HAP-1 (cell line): ENCODE data around the gene SIRT4.

Source experiments
- DNase-seq, 2 experiments: peaks; one replicate each; pipeline ENCODE4 v3.0.0-alpha.2; 2016 to 2020; ENCODE audit warnings: low spot score in 2 of 2
- H3K27me3 ChIP-seq: fragments of 250-450 bp; sonication (Bioruptor Pico); 2 replicates; pipeline ENCODE4 v1.5.1; 2020; ENCODE audit warnings: low read depth, mild to moderate bottlenecking, moderate library complexity
- H3K36me3 ChIP-seq: fragments of 250-450 bp; sonication (Bioruptor Pico); replicated peaks from 2 replicates; pipeline ENCODE4 v1.5.1; 2020; ENCODE audit warnings: mild to moderate bottlenecking
- H3K4me1 ChIP-seq: fragments of 250-450 bp; sonication (Bioruptor Pico); 2 replicates; pipeline ENCODE4 v1.5.1; 2020; ENCODE audit warnings: mild to moderate bottlenecking
- H3K4me3 ChIP-seq: fragments of 250-450 bp; sonication (Bioruptor Pico); 2 replicates; pipeline ENCODE4 v1.5.1; 2020; ENCODE audit warnings: mild to moderate bottlenecking, moderate library complexity
- H3K9me3 ChIP-seq: fragments of 250-450 bp; sonication (Bioruptor Pico); 2 replicates; pipeline ENCODE4 v1.5.1; 2020; ENCODE audit warnings: mild to moderate bottlenecking, moderate library complexity
- in situ Hi-C: fragments of 300-500 bp; cut with MboI; formaldehyde crosslinking; loops from 3 replicates; pipeline ENCODE4 v1.14.3; 2020; ENCODE audit warnings: low sequenced_read_pairs, inconsistent platforms, mixed read lengths

The SIRT4 gene

DNA sequence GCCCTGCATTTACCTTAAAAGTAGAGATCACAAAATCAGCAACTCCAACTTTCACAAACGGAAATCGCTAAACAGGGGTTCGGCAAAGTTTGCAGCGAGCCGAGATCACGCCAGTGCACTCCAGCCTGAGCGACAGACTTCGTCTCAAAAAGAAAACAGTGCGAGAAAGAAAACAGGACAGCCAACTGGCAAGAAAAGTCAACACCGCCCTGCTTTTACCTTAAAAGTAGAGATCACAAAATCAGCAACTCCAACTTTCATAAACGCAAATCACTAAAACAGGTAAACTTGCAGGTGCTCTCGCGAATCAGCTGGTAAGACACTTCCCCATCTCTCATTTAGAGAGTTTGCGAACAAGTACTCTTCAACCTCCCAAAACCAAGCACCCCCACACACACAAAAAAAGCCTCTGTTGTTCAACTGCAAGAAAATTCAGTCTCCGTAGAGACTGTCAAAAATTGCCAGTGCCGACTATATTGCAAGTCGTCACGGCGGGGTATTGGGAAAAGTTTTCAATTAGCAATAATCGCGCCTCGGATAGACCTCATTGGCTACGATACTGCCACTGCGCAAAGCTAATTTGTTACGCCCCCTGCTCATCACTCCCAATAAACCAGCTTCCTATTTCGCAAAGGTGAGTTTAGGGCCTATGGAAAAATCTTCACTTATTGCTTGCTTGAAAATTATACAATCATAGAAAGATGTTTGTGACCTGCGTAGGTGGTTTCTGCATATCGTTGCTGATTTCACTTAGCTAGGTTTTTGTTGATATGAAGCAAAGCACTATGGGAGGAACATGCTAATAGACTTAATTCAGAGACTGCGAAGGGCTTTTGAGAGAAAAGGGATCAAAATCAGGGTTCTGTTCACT lies 9.2 kb upstream of the SIRT4 start, which contains the start of gene RNU4-1:
RNU4-1 (minus strand) TSS at position 577 of the 871 bp plus-strand sequence.
- Histone ChIP-seq H3K36me3 (no peaks in the 10 kb centered on the region), H3K27me3 (no peaks in the 10 kb centered on the region), H3K4me3 (peak within 1 kb of the TSS; percentile 37), H3K9me3 (no peaks in the 10 kb centered on the region), H3K4me1 (peaks cover 26% of the 10 kb centered on the region)
- in situ Hi-C loops = no loop called here
- peak; percentile 92 to 99 for DNase-seq

DNA sequence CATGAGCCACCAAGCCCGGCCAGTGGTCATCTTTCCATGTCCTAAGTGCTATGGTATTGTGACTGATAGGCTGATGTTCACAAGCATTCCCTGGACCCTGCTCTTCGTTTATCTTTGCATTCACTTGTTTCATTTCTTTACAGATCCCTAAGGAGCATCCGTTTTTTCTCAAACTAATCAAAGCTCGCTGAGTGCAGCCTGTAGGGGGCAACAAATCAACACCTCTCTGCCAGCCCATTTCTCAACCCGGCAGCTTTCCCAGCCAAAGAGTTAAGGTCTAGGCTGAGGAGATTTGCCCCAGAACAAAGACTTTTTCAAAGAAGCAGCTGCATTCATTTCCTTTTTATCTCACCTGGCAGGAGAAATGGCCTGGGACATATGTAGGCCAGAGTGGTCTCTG lies 12.1 kb downstream of the SIRT4 start:
- peak in 1 of 2 experiments; percentile 55 for DNase-seq
- H3K4me1 ChIP-seq = peaks cover 7% of the 10 kb centered on the region
- in situ Hi-C loops = no loop called here
- no peaks in the 10 kb centered on the region for H3K9me3 ChIP-seq
- H3K36me3 ChIP-seq = no peaks in the 10 kb centered on the region
- no peaks in the 10 kb centered on the region for H3K27me3 ChIP-seq
- H3K4me3 ChIP-seq = no peak overlapping the region

DNA sequence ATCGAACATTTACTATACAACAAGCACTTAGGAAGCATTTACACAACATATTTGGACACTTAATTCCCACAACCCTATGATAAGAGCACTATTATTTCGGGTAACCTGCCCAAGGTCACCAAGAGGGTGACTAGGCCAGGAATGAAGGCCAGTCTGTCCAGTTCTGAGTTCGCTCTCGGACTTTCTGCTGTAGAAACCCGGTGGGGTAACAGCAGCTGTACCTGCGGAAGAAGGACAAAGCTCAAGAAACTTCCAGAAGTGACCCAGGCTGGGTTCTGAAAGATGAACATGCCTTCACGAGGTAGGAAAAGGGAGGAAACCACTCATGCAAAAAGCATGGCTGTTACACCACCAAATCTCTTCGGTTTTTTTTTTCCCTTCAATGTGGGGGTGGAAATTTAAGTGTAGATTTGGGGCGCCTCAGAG lies 14.7 kb downstream of the SIRT4 start:
- in situ Hi-C loops = no loop called here
- no peak for DNase-seq
- Histone ChIP-seq H3K27me3 (no peaks in the 10 kb centered on the region), H3K36me3 (no peaks in the 10 kb centered on the region), H3K4me3 (peak overlapping the region; percentile 36), H3K9me3 (no peaks in the 10 kb centered on the region), H3K4me1 (peaks cover 7% of the 10 kb centered on the region)

DNA sequence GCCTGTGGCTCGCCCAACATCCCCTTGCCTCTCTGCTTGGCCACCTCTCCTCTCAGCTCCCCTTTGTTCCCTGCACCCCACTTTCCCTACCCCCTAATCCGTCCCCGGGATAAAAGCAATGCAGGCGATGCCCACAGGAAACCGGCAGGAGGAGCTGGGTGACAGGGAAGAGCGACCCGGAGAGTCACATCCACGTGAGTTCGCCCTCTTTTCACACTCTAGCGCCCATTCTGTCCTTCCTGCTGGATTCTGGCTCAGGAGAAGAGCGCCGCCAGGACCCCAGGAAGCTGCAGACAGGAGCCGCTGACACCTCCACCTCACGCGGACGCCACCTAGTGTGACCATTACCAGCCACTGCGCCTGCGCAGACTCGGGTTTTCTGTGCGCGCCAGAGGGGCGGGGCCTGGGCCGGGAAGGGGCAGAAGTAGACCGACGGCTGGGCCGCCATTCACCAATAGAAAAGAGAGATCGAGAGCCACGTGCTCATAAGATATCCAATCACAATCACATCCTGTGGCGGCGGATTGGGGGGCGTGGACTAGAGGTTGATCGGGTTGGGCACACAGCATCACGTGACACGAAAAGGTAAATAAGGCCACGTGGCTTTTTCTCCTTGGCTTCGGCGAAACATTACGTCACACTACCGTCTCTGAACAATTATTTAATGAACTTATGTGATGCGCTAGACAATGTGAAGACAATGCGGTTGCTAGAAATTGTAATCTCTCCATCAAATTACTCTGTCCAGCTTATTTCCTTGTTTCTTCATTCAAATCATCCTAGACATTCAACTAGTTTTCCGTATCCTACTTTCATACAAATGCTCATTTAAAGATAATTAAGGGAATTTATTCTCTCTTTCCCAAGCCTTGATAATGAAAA lies 15.3 kb downstream of the SIRT4 start:
- peak; percentile 100 for DNase-seq
- H3K36me3 ChIP-seq = no peaks in the 10 kb centered on the region
- H3K9me3 ChIP-seq = no peaks in the 10 kb centered on the region
- no peaks in the 10 kb centered on the region for H3K27me3 ChIP-seq
- peak overlapping the region; percentile 36 for H3K4me3 ChIP-seq
- in situ Hi-C loops = no loop called here
- H3K4me1 ChIP-seq = peaks cover 7% of the 10 kb centered on the region

DNA sequence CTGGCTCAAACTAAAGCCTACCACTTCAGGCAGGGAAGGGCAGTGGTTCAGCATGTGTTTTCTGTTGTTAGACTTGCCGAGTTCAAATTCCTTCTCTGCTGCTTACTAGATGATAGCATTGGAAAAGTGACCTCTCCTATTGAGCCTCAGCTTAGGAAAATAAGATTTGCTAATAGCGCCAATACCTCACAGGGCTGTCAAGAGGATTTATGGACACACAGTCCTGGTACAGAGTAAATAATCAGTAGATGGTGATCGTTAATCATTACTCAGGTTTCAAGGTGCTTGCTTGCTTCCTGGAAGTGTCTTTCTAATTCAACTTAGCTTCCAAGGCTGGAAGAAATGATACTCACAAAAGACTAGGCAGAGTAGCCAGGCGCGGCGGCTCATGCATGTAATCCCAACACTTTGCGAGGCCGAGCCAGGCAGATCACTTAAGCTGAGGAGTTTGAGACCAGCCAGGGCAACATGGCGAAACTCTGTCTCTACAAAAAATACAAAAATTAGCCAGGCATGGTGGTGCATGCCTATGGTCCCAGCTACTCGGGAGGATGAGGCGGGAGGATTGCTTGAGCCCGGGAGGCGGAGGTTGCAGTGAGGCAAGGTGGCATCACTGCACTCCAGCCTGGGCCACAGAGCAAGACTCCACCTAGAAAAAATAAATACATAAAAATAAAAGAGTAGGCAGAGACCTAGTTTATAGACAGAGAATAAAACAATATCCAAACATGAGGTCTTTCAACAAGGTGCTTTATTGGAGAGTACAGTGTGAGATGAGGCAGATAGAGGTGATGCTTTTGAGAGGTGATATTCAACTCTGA lies 19.5 kb downstream of the SIRT4 start:
- no peak for DNase-seq
- Histone ChIP-seq H3K36me3 (no peaks in the 10 kb centered on the region), H3K4me1 (peaks cover 5% of the 10 kb centered on the region), H3K9me3 (no peaks in the 10 kb centered on the region), H3K4me3 (no peak overlapping the region), H3K27me3 (no peaks in the 10 kb centered on the region)
- in situ Hi-C loops = loop anchor here (10.0 kb wide), 1 partner anchor 393 kb away; the partner anchor contains the start of gene UNC119B

DNA sequence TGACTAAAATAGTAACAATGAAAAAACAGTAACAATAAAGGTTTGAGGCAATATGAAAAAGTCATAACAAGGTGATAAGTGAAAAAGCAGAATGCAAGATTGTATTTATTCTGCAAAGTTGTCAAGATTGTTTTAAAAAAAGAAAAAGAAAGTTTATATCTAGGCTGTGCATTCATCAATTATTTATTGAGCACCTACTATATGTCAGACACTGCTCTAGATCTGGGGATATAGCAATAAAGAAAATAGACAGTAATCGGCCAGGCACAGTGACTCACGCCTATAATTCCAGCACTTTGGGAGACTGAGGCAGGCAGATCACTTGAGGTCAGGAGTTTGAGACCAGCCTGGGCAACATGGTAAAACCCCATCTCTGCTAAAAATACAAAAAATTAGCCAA lies 21.7 kb downstream of the SIRT4 start:
- Histone ChIP-seq H3K9me3 (no peaks in the 10 kb centered on the region), H3K4me3 (no peak overlapping the region), H3K4me1 (no peaks in the 10 kb centered on the region), H3K27me3 (no peaks in the 10 kb centered on the region), H3K36me3 (no peaks in the 10 kb centered on the region)
- in situ Hi-C loops = loop anchor here (10.0 kb wide), 1 partner anchor 391 kb away; the partner anchor contains the start of gene UNC119B
- no peak for DNase-seq

DNA sequence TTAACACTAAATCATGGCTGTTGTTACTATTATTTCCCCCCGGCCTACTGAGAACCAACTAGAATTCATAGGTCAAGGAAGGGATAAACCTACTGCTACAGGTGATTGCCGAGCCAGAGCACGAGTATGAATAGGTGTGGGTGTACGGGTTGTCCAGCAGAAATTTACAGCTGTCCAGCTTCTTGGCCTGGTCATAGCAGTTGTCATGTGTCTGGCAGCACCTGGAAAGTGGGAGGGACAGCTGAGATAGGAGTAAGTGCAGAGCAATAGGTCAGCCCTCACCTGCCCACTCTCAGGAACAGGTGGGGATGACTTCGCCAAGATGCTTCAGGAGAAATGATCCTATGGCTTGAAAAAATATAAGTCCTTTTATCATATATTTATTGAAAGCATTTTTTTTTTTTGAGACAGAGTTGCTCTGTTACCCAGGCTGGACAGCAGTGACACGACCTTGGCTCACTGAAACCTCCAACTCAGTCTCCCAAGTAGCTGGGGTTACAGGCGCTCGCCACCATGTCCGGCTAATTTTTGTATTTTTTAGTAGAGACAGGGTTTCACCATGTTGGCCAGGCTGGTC lies 22.8 kb downstream of the SIRT4 start:
- in situ Hi-C loops = loop anchor here (10.0 to 25.0 kb wide), 2 partner anchors 390 to 787 kb away; partner anchors contain the start of gene UNC119B
- Histone ChIP-seq H3K4me1 (no peaks in the 10 kb centered on the region), H3K4me3 (no peak overlapping the region), H3K9me3 (no peaks in the 10 kb centered on the region), H3K27me3 (no peaks in the 10 kb centered on the region), H3K36me3 (no peaks in the 10 kb centered on the region)
- no peak for DNase-seq

DNA sequence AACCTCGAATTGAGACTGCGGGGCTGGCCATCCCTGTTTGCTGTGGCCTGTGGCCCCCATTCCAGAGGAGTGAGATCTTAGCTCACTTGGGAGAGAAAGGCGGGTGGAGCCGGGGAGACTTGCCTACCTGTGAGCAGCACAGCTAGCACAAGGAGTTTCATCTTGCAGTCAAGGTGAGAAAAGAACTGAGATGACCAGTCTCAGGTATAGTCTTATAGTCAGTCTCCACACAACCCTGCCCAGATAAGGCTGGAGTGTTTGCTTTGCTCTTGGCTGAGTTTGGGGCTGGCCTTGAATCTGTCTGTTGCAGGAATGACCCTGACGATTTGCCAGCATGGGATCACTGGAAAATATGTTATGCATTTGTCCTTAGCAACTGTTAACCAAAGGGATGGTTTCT lies 25.5 kb downstream of the SIRT4 start, which contains the start of gene PLA2G1B:
PLA2G1B (minus strand) TSS at position 187 of the 400 bp plus-strand sequence; CDS start at position 161, 26 bp downstream.
- Histone ChIP-seq H3K36me3 (no peaks in the 10 kb centered on the region), H3K4me3 (no peak within 1 kb of the TSS), H3K4me1 (no peaks in the 10 kb centered on the region), H3K9me3 (no peaks in the 10 kb centered on the region), H3K27me3 (no peaks in the 10 kb centered on the region)
- no peak for DNase-seq
- in situ Hi-C loops = loop anchor here (10.0 to 25.0 kb wide), 2 partner anchors 387 to 785 kb away; partner anchors contain the start of gene UNC119B

DNA sequence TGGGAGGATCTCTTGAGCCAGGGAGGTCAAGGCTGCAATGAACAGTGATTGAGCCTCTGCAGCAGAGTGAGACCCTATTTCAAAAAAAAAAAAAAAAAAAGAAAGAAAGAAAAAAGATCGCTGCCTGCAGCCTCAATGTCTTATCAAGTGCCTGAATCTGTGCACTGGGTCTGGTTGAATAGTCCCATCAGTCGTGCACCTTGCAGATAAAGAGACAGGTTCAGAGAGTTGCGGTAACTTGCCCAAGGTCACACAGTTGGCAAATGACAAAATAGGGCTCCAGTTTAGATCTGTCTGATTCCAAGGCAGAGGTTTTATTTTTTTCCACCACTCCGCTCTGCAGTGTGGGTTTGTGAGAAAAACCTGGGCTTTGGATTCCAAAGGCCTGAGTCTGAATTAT lies 26.1 kb downstream of the SIRT4 start:
- Histone ChIP-seq H3K4me1 (no peaks in the 10 kb centered on the region), H3K9me3 (no peaks in the 10 kb centered on the region), H3K27me3 (no peaks in the 10 kb centered on the region), H3K4me3 (no peak overlapping the region), H3K36me3 (no peaks in the 10 kb centered on the region)
- in situ Hi-C loops = loop anchor here (10.0 to 25.0 kb wide), 2 partner anchors 387 to 784 kb away; partner anchors contain the start of gene UNC119B
- DNase-seq = no peak

DNA sequence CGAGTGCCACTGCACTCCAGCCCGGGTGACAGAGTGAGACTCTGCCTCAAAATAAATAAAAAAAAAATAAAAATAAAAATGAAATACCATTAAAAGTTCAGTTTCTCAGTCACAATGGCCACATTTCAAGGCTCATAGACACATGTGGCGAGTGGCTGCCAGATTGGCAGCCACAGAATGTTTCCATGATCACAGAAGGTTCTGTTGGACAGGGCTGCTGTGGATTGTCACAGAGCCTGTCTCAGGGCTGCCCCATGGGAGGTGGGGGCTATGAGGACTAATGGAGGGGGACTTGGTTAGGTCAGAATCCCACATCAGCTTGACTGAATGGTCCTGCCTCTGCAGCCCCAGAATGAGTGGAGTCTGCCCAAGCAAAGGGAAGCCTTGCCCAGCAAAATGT lies 29.3 kb downstream of the SIRT4 start:
- Histone ChIP-seq H3K9me3 (no peaks in the 10 kb centered on the region), H3K4me1 (no peaks in the 10 kb centered on the region), H3K27me3 (no peaks in the 10 kb centered on the region), H3K4me3 (no peak overlapping the region), H3K36me3 (no peaks in the 10 kb centered on the region)
- in situ Hi-C loops = loop anchor here (25.0 kb wide), 1 partner anchor 781 kb away; no protein-coding TSS in a partner anchor
- no peak for DNase-seq

DNA sequence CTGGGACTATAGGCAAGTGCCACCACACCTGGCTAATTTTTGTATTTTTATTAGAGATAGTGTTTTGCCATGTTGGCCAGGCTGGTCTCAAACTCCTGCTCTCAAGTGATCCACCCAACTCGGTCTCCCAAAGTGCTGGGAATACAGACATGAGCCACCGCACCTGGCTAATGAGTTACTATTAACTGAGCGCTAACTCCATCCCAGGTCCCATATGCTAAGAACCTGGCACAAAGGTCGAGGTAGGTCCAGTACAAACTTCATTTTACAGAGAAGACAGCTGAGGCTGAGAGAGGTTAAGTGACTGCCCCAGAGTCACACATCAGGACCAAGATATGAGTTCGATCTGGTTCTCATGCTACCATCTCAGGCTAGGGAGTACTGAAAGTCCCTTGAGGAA lies 29.9 kb downstream of the SIRT4 start:
- peaks cover 5% of the 10 kb centered on the region; the same call in 1 of the 2 replicates for H3K9me3 ChIP-seq
- H3K4me3 ChIP-seq = no peak overlapping the region
- H3K36me3 ChIP-seq = no peaks in the 10 kb centered on the region
- no peak for DNase-seq
- H3K4me1 ChIP-seq = no peaks in the 10 kb centered on the region
- H3K27me3 ChIP-seq = no peaks in the 10 kb centered on the region
- in situ Hi-C loops = loop anchor here (25.0 kb wide), 1 partner anchor 780 kb away; no protein-coding TSS in a partner anchor

DNA sequence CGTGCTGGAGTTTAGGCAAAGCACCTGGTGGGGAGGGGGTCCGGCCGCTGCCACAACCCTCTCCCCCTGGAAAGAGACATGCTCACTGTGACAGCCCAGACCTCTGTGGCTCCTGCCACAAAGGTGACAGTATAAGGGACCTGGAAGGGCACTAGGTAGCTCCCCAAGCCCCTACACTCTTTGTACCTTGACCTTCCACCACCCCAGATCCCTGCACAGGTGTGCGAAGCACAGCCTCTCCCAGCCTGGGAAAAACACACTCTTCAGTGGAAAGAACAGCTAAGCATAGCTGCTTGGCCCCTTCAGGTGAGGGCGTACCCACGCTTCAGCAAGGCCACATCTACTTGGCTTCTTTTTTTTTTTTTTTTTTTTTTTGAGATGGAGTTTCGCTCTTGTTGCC lies 30.4 kb downstream of the SIRT4 start:
- no peak overlapping the region for H3K4me3 ChIP-seq
- H3K4me1 ChIP-seq = no peaks in the 10 kb centered on the region
- in situ Hi-C loops = loop anchor here (25.0 kb wide), 1 partner anchor 780 kb away; no protein-coding TSS in a partner anchor
- no peak for DNase-seq
- H3K9me3 ChIP-seq = peaks cover 6% of the 10 kb centered on the region
- H3K27me3 ChIP-seq = no peaks in the 10 kb centered on the region
- no peaks in the 10 kb centered on the region for H3K36me3 ChIP-seq
